ENCODE measurements around the gene CPT1B. TPM values are rescaled to one million over a fixed set of nuclear protein-coding genes. Genes with fewer than 3 reads are reported as not detected.

CPT1B gene
- total and polyA plus RNA-seq, 2 experiments from 2014 or later, result 5.6 to 14.4 TPM

- Histone ChIP-seq H3K79me2 (replicated peaks; ENCODE audit: insufficient read depth) (no peaks in the 10 kb centered on the region), H3K4me1 (ENCODE audit: insufficient read depth) (no peaks in the 10 kb centered on the region; the same call in 1 of the 2 replicates), H4K20me1 (replicated peaks; ENCODE audit: insufficient read depth) (no peaks in the 10 kb centered on the region; the same call in 1 of the 2 replicates), H3K4me3 (no peak overlapping the region), H2AFZ (no peak overlapping the region), H3F3A (replicated peaks; ENCODE audit: low read depth) (no peaks in the 10 kb centered on the region; the same call in 1 of the 2 replicates), H3K9me2 (ENCODE audit: insufficient read depth) (no peaks in the 10 kb centered on the region), H3K27me3 (ENCODE audit: insufficient read depth) (peaks cover 15% of the 10 kb centered on the region), H3K4me2 (no peak overlapping the region), H3K36me3 (ENCODE audit: insufficient read depth) (no peaks in the 10 kb centered on the region), H3K27ac (ENCODE audit: low read depth) (no peak overlapping the region)
- H3K4me1 Mint-ChIP-seq, result peaks cover 13% of the 10 kb centered on the region
- ATAC-seq (no peak), DNase-seq (ENCODE audit: low spot score) (no peak)
- no peak overlapping the region for H3K4me3 Mint-ChIP-seq
- TF ChIP-seq REST (IDR thresholded peaks at IDR 0.05; ENCODE audit: unreplicated experiment) (no peak), EZH2phosphoT487 (IDR thresholded peaks at IDR 0.05; ENCODE audit: unreplicated experiment) (no peak), POLR2AphosphoS5 (IDR thresholded peaks at IDR 0.05; ENCODE audit: low read depth) (no peak), NANOG (IDR thresholded peaks at IDR 0.05; ENCODE audit: borderline replicate concordance) (no peak), ZNF114 (CRISPR knock-in tag; IDR thresholded peaks at IDR 0.05) (no peak), ETS1 (IDR thresholded peaks at IDR 0.05) (no peak), ZNF331 (CRISPR knock-in tag; IDR thresholded peaks at IDR 0.05; ENCODE audit: low read depth) (no peak), ZNF462 (CRISPR knock-in tag; IDR thresholded peaks at IDR 0.05) (no peak), JUNB (IDR thresholded peaks at IDR 0.05; ENCODE audit: unreplicated experiment) (no peak), CREB1 (CRISPR knock-in tag; IDR thresholded peaks at IDR 0.05; ENCODE audit: low read depth) (no peak), STAT1 (IDR thresholded peaks at IDR 0.05; ENCODE audit: unreplicated experiment) (no peak), CTCF (conservative IDR thresholded peaks at IDR 0.05; ENCODE audit: low read depth in 2 of 2) (no peak), EZH2 (IDR thresholded peaks at IDR 0.05; ENCODE audit: low read depth, unreplicated experiment) (no peak)
- no peaks in the 10 kb centered on the region for H3K36me3 Mint-ChIP-seq (ENCODE audit: low read depth)
- no peaks in the 10 kb centered on the region for H3K9me3 Mint-ChIP-seq
- H3K27me3 Mint-ChIP-seq (ENCODE audit: insufficient read depth, low read depth, poor library complexity), result peaks cover 29% of the 10 kb centered on the region
- no peak overlapping the region for H3K27ac Mint-ChIP-seq
These were observed 32.4 kb upstream of the CPT1B start for GRCh38 chr22:50610581-50610980.

Measured in GM23338 (cell line).